Fibroblast of villous mesenchyme (primary cell): ENCODE results near the gene EYS. TPM values are rescaled to one million over a fixed set of nuclear protein-coding genes. Genes with fewer than 3 reads are reported as not detected.
"Not testable (repeated sequence)": the region's sequence is repeated elsewhere in the genome, so short reads cannot be mapped to it uniquely, and the experiment has no call there.

Experiments
- DNase-seq: peaks from one replicate; pipeline ENCODE4 v3.0.0-alpha.2; 2010; ENCODE audit warnings: low read depth
- H3K4me3 ChIP-seq: 2 replicates; pipeline ENCODE4 v1.5.1; 2011; ENCODE audit warnings: low read depth, mild to moderate bottlenecking, low read length
- total RNA-seq: library from RNA; depleted of rRNA; stranded (reverse); fragments of >200 nt; gene quantifications from 2 replicates; pipeline ENCODE4 v1.2.3, GENCODE V29; 2012
- TF ChIP-seq, protein P1 (sequence below): IDR thresholded peaks from 2 replicates; pipeline ENCODE4 v1.5.1; 2012; ENCODE audit warnings: low read depth, mild to moderate bottlenecking, low read length; ENCODE audit not compliant: insufficient read depth

Gene EYS
- total RNA-seq, 1 donor: under 0.01 TPM

- TF ChIP-seq, protein P1, sequence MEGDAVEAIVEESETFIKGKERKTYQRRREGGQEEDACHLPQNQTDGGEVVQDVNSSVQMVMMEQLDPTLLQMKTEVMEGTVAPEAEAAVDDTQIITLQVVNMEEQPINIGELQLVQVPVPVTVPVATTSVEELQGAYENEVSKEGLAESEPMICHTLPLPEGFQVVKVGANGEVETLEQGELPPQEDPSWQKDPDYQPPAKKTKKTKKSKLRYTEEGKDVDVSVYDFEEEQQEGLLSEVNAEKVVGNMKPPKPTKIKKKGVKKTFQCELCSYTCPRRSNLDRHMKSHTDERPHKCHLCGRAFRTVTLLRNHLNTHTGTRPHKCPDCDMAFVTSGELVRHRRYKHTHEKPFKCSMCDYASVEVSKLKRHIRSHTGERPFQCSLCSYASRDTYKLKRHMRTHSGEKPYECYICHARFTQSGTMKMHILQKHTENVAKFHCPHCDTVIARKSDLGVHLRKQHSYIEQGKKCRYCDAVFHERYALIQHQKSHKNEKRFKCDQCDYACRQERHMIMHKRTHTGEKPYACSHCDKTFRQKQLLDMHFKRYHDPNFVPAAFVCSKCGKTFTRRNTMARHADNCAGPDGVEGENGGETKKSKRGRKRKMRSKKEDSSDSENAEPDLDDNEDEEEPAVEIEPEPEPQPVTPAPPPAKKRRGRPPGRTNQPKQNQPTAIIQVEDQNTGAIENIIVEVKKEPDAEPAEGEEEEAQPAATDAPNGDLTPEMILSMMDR: no peak
- peak; percentile 88 for DNase-seq
- H3K4me3 ChIP-seq: peak overlapping the region; percentile 51
Observed at GRCh38 chr6:63804381-63804956, 1902.6 kb downstream of the EYS start.

- no peak overlapping the region for H3K4me3 ChIP-seq
- TF ChIP-seq, protein P1: no peak
- DNase-seq: no peak
Observed at GRCh38 chr6:63803371-63803770, 1903.7 kb downstream of the EYS start.

DNA sequence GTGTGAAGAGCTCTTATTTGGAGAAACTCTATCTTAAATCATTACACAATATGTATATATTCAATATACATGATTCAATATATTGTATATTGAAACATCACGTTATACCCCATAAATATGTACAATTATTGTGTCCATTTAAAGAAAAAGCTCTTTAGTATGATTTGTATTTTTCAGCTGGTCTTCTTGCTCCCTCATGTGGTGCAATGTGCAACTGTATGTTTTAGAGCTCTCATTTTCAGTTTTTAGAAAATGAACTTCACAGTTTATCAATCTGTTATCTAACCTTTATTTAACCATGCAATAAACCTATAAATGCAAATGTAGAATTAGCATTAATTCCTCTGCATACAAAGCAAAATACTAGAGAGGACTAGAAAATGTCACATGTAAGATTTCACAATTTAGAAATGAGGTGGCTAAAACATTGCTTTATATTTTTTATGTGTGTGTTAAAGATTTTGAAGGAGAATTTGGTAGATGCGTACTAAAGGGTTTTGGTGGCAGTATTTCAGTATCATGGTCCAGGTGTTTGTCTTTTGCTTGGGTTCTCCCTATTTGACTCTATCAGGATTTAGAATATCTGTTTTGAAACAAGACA is 1904.3 kb downstream of the EYS start:
- peak; percentile 56 for DNase-seq
- H3K4me3 ChIP-seq: no peak overlapping the region
- TF ChIP-seq, protein P1: peak; percentile 79

DNA sequence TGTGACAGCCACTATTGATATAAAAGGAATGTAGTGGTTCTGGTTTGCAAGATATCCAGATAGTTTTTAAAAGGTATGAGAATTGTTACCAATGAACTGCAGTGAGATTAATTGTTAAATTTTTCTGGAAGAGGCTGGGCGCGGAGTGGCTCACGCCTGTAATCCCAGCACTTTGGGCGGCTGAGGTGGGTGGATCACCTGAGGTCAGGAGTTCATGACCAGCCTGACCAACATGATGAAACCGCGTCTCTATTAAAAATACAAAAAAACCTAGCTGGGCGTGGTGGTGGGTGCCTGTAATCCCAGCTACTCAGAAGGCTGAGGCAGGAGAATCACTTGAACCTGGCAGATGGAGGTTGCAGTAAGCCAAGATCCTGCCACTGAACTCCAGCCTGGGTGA is 1906.6 kb downstream of the EYS start:
- not testable (repeated sequence) for DNase-seq, H3K4me3 ChIP-seq

- no peak overlapping the region for H3K4me3 ChIP-seq
- no peak for DNase-seq
- TF ChIP-seq, protein P1: no peak
Observed at GRCh38 chr6:63799813-63800212, 1907.2 kb downstream of the EYS start.

DNA sequence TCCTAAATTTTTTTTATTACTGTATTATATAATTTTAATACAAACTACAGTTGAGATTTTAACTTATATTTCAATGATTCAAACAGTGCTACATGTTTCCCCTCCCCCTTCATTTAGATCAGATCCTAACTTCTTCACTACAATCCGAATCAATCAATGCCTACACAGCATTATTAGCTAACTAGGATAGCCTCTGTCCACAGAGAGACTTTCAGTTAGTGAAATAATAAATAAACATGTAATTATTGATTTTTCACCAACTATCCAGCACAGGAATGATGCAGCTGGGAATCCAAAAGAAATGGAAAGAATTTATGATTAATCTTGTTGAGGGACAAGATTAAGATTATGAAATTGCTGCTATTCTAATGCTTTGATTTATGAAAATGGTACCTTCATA is 1907.7 kb downstream of the EYS start:
- TF ChIP-seq, protein P1: no peak
- no peak overlapping the region for H3K4me3 ChIP-seq
- no peak for DNase-seq

DNA sequence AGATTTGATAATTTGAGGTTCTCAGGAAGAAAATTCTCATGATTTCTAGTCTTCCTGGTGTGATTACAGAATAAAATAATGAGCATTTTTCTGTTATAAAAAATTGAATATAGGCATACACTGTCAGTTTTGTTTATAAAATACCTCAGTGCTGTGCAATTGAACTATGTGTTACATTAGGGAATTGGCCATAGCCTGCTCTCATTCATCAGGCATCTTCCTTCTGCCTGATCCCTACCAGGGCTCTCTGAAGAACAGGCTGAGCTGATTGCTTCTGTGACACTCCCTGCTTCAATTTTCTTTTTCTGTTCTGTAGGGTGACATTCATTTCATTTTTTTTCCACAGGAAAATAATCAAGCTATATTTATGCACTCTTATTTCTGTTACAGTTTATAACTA is 1908.6 kb downstream of the EYS start:
- no peak overlapping the region for H3K4me3 ChIP-seq
- TF ChIP-seq, protein P1: no peak
- DNase-seq: no peak
